Glutamatergic neuron (in vitro differentiated cells): ENCODE results near the gene RAD51B. TPM values are rescaled to one million over a fixed set of nuclear protein-coding genes. Genes with fewer than 3 reads are reported as not detected.

Experiments used
- DNase-seq: peaks from one replicate; pipeline ENCODE4 v3.0.0; 2022
- H3K27ac Mint-ChIP-seq: one replicate; pipeline ENCODE4 v1.8.0; 2020; ENCODE audit warnings: mild to moderate bottlenecking, mixed read lengths, inconsistent platforms; ENCODE audit not compliant: unreplicated experiment
- H3K27me3 Mint-ChIP-seq: one replicate; pipeline ENCODE4 v1.8.0; 2020; ENCODE audit warnings: mild to moderate bottlenecking, moderate library complexity, mixed read lengths, inconsistent platforms; ENCODE audit not compliant: unreplicated experiment
- H3K36me3 Mint-ChIP-seq: one replicate; pipeline ENCODE4 v1.8.0; 2020; ENCODE audit warnings: mild to moderate bottlenecking, mixed read lengths, inconsistent platforms; ENCODE audit not compliant: unreplicated experiment
- H3K4me1 Mint-ChIP-seq: one replicate; pipeline ENCODE4 v1.8.0; 2020; ENCODE audit warnings: mild to moderate bottlenecking, low read depth, mixed read lengths, inconsistent platforms; ENCODE audit not compliant: unreplicated experiment
- H3K4me3 Mint-ChIP-seq: one replicate; pipeline ENCODE4 v1.8.0; 2020; ENCODE audit warnings: mild to moderate bottlenecking, mixed read lengths, inconsistent platforms; ENCODE audit not compliant: unreplicated experiment
- H3K9me3 Mint-ChIP-seq: one replicate; pipeline ENCODE4 v1.8.0; 2020; ENCODE audit warnings: mild to moderate bottlenecking, moderate library complexity, mixed read lengths, inconsistent platforms; ENCODE audit not compliant: unreplicated experiment
- CTCF ChIP-seq: fragments of 200-600 bp; sonication (generic); IDR thresholded peaks from one replicate; pipeline ENCODE4 v1.5.0; 2021; ENCODE audit not compliant: partially characterized antibody, unreplicated experiment
- total RNA-seq: library from RNA; stranded (reverse); fragmentation: NEBNext Ultra II Directional; extraction: Animal tissue kit (Norgen Biotek cat#: 25700); gene quantifications from one replicate; pipeline ENCODE4 v1.2.1, GENCODE V29; 2021; ENCODE audit not compliant: unreplicated experiment

Gene RAD51B
- total RNA-seq, 1 donor from 2014 or later: 9.7 TPM

GRCh38 chr14:68050177-68050576 is 230.6 kb downstream of the RAD51B start:
- Mint-ChIP-seq H3K27ac (no peak overlapping the region), H3K4me1 (no peaks in the 10 kb centered on the region), H3K4me3 (no peak overlapping the region), H3K9me3 (peaks cover 2% of the 10 kb centered on the region), H3K27me3 (peaks cover 2% of the 10 kb centered on the region), H3K36me3 (no peaks in the 10 kb centered on the region)
- no peak for TF ChIP-seq CTCF
- DNase-seq: no peak

- no peak overlapping the region for H3K4me3 Mint-ChIP-seq
- H3K36me3 Mint-ChIP-seq: no peaks in the 10 kb centered on the region
- H3K27ac Mint-ChIP-seq: no peak overlapping the region
- no peak for TF ChIP-seq CTCF
- H3K27me3 Mint-ChIP-seq: peaks cover 2% of the 10 kb centered on the region
- peaks cover 2% of the 10 kb centered on the region for H3K9me3 Mint-ChIP-seq
- no peak for DNase-seq
- no peaks in the 10 kb centered on the region for H3K4me1 Mint-ChIP-seq
These were observed 231.6 kb downstream of the RAD51B start for GRCh38 chr14:68051146-68051545.

GRCh38 chr14:68060198-68060597 is 240.6 kb downstream of the RAD51B start:
- H3K4me1 Mint-ChIP-seq: no peaks in the 10 kb centered on the region
- peaks cover 2% of the 10 kb centered on the region for H3K9me3 Mint-ChIP-seq
- no peak overlapping the region for H3K4me3 Mint-ChIP-seq
- H3K36me3 Mint-ChIP-seq: peaks cover 12% of the 10 kb centered on the region
- DNase-seq: no peak
- no peak for TF ChIP-seq CTCF
- no peak overlapping the region for H3K27ac Mint-ChIP-seq
- no peaks in the 10 kb centered on the region for H3K27me3 Mint-ChIP-seq

GRCh38 chr14:68062651-68063050 is 243.1 kb downstream of the RAD51B start:
- no peak for TF ChIP-seq CTCF
- DNase-seq: no peak
- Mint-ChIP-seq H3K27me3 (no peaks in the 10 kb centered on the region), H3K9me3 (peaks cover 2% of the 10 kb centered on the region), H3K4me3 (no peak overlapping the region), H3K4me1 (no peaks in the 10 kb centered on the region), H3K27ac (no peak overlapping the region), H3K36me3 (peaks cover 12% of the 10 kb centered on the region)

GRCh38 chr14:68065322-68065721 is 245.7 kb downstream of the RAD51B start:
- no peak overlapping the region for H3K27ac Mint-ChIP-seq

More at GRCh38 chr14:68065322-68065721, 245.7 kb downstream of the RAD51B start:
- no peaks in the 10 kb centered on the region for H3K4me1 Mint-ChIP-seq
- H3K9me3 Mint-ChIP-seq: peaks cover 2% of the 10 kb centered on the region
- no peak for TF ChIP-seq CTCF
- peaks cover 17% of the 10 kb centered on the region for H3K36me3 Mint-ChIP-seq
- no peak for DNase-seq
- no peak overlapping the region for H3K4me3 Mint-ChIP-seq
- H3K27me3 Mint-ChIP-seq: no peaks in the 10 kb centered on the region
